Measurements from ENCODE around the gene ZNF302.
A peak's percentile ranks its signal among the peaks of the same experiment; 100 is the strongest.
"Not testable (repeated sequence)": the region's sequence is repeated elsewhere in the genome, so short reads cannot be mapped to it uniquely, and the experiment has no call there.

The ZNF302 gene

GRCh38 chr19:34677386-34678084 lies at the start of gene ZNF302:
ZNF302 (plus strand) TSS chr19:34677678; CDS start chr19:34678805, 1,127 bp downstream.
- peak; percentile 97 for DNase-seq

- no peak for DNase-seq
Observed at GRCh38 chr19:34633802-34634201, 43.7 kb upstream of the ZNF302 start.

DNA sequence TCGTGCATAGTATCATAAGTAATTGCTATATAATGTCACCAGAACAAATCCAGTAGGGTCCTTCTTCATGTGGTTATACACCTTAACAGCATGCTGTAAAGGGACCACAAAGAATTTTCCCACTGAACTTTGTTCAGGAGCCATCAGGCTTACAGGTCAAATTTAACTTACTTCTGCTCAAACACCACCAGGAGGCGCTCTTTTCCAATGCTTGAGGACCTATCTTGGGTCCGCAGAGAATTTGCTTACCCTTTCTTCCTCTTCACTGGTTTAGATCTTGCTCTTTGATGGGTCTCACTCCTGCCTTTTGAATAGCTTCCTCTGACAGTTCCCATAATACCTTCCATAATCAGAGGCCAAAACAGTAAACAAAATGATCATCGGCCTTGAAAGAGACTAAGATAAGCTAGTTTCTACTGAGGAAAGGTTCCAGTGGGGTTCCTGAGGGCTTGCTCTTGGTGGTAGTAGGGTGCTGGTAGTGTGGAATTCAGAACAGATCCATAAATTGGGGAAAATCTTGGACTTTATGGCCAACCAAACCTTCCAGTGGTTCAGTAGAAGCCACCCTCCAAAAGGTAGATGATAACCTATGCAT lies 37.9 kb upstream of the ZNF302 start:
- peak; percentile 77 for DNase-seq

DNA sequence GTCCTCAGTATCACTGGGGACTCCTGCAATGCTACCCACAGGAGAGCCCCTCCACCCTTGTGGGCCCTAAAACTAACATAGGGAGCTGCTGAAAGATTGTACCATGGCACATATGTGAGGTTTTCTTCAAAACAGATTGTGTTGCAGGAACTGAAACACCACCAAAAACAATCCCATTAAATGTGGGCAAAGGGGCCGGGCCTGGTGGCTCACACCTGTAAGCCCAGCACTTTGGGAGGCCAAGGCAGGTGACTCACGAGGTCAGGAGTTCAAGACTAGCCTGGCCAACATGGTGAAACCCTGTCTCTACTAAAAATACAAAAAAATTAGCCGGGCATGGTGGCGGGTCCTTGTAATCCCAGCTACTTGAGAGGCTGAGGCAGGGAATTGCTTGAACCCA lies 35.2 kb upstream of the ZNF302 start:
- no peak for DNase-seq

- no peak for DNase-seq
Observed at GRCh38 chr19:34644991-34645461, 32.5 kb upstream of the ZNF302 start.

- DNase-seq = no peak
Observed at GRCh38 chr19:34645551-34645950, 31.9 kb upstream of the ZNF302 start.

- no peak for DNase-seq
Observed at GRCh38 chr19:34649886-34650543, 27.5 kb upstream of the ZNF302 start.

GRCh38 chr19:34651747-34652146 lies 25.7 kb upstream of the ZNF302 start:
- no peak for DNase-seq

- DNase-seq = no peak
Observed at GRCh38 chr19:34654796-34655195, 22.7 kb upstream of the ZNF302 start.

DNA sequence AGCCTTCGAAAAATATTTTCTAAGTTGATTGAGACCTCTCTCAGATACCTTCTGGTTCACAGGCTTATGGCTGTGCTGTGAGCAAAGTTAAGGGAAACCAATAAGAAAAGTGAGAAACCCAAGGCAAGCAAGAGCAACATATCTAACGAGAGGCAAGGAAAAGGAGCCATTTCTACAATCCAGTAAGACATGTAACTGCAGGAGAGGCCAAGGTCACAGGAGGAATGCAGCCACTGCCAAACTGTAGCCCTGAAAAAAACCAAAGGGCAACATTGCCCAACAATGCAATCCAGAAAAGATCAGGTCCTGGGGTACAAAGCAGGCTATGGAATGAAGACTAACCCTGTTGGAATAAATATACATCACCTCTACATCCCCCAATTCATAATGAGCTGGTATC lies 21.8 kb upstream of the ZNF302 start:
- no peak for DNase-seq

DNA sequence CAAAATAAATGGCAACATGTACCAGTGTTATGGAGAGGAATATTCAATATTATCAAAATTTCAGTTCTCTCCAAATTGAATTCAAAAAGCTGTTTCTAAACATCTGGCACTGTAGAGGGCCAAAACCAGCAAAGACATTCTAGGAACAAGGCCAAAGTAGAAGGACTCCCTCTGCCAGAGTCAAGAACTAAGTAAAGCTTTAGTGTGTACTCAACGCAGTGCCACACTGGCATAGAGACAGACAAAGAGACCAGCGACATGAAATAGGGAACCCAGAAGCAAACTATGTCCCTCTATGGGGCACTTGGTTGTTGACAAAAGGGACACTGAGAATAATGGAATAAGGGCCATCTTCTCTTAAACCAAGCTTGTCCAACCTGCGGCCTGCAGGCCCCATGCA lies 16.1 kb upstream of the ZNF302 start:
- DNase-seq = no peak

DNA sequence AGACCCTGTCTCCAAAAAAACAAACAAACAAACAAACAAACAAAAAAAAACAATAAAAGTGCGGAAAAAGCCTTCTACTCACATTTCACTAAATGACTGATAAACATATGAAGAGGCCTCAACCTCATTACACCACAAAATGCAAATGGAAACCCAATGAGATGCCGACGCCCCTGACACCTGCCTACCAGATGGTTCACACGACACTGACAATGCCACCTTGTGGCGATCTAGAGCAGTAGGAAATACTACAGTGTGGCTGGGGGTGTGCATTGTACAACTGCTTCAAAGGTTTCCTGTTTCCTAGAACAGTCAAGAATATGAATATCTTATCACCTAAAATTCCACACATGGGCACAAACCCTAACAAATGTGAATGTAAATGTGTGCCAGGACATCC lies 14.6 kb upstream of the ZNF302 start:
- no peak for DNase-seq

GRCh38 chr19:34664168-34664567 lies 13.3 kb upstream of the ZNF302 start:
- no peak for DNase-seq

GRCh38 chr19:34664870-34665269 lies 12.6 kb upstream of the ZNF302 start:
- no peak for DNase-seq

- DNase-seq = not testable (repeated sequence)
Observed at GRCh38 chr19:34665275-34665674, 12.2 kb upstream of the ZNF302 start.

GRCh38 chr19:34666200-34666957 lies 11.1 kb upstream of the ZNF302 start:
- no peak for DNase-seq

- DNase-seq = no peak
Observed at GRCh38 chr19:34666958-34667265, 10.6 kb upstream of the ZNF302 start.

DNA sequence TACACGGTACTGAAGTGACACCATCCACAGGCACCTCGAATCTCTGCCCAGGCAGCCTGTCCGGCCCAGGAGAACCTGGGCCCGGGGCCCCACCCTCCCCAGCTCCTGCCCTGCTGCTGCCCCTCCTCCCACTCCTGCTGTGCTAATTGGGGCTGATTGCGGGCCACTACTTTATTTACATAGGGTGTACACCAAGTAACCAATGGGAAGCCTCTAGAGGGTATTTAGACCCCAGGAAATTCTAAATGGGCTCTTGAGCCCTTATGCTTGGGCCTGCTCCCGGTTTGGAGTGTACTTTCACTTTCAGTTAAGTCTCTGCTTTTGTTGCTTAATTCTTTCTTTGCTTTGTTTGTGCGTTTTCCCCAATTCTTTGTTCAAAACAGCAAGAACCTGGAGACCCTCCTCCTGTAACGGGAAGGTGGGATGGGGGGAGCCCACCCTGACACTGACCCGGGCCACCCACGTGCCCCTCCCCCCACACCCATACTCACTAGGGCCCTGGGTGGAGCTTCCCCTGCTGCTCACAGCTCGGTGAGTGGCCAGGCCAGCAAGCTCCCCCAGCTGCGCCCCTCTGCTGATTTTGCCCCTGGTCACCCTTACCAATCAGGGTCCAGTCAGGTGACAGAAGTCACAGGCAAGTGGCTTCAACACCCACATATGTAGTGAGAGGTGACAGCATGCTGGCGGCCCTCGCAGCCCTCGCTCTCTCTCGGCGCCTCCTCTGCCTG lies 10.0 kb upstream of the ZNF302 start:
- peak; percentile 10 for DNase-seq

GRCh38 chr19:34668077-34668689 lies 9.3 kb upstream of the ZNF302 start:
- not testable (repeated sequence) for DNase-seq

GRCh38 chr19:34668690-34669089 lies 8.8 kb upstream of the ZNF302 start:
- not testable (repeated sequence) for DNase-seq

GRCh38 chr19:34669305-34669704 lies 8.2 kb upstream of the ZNF302 start:
- DNase-seq = no peak

GRCh38 chr19:34671972-34672371 lies 5.5 kb upstream of the ZNF302 start:
- DNase-seq = no peak

Measured in fibroblast of upper back skin (primary cell).